Stimulated activated CD8-positive, alpha-beta memory T cell treated with anti-CD3 and anti-CD28 coated beads, Interleukin-2, amount 100 ng/mL, for 1 hour (primary cell): ENCODE data around the gene KCNQ1.

Source experiments
- DNase-seq, 2 donors: peaks; one replicate each; pipeline ENCODE4 v3.0.0-alpha.2; 2020; ENCODE audit warnings: low read depth in 2 of 2

KCNQ1 gene

DNA sequence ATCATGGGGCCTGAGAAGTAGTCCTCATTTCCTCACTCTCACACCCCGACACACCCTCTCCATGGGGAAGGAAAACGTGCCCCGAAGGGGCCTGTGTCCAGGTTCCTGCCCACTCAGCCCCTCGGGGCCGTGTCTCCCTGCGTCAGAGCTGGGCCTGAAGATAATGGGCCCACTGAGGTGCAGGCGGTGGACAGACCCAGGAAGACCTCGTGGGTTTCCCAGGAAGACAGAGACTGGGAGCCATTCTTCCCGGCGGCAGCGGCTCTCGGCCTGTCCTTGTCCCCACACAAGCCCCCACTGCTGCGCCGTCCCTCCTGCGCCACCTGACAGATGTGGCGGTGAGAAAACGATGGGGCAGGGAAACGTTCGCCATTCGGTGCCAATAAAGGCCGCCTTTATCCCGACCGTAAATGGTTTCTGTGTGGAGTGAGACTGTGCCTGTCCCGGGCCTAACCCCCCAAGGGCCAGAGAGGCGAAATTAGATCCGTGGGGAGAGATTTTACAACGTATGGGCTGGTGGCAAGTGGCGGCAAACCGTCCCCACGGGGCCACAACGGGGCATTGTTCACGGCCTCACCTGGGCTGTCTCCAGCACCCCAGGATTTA is 351.8 kb downstream of the KCNQ1 start:
- DNase-seq, result no peak

DNA sequence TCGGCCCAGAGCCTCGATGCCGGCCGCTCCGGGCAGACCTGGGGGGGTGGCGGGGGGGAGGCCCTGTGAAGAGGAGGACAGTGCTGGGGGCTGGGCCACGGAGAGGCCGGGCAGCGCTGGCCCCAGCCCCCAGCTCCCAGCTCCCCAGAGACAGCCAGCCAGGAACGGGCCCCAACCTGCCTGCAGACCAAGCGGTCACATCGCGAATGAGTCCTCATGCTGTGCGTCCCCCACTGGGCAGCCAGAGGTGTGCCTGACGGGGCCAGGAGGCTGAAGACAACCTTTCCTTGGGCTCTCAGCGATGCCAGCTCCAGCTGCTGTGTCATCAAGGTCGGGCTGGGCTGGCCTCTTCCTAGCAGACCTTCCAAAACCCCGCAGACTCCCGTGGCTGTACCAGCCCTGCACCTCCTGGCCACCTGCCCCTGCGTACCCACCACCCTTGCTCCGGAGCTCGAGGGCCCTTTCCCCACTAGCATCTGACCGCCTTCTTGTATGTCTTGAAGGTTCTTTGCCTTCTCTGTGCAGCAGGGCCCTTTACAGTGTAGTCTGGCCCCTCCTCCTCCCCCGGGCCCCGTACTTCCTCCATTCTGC is 352.4 kb downstream of the KCNQ1 start:
- no peak for DNase-seq

DNA sequence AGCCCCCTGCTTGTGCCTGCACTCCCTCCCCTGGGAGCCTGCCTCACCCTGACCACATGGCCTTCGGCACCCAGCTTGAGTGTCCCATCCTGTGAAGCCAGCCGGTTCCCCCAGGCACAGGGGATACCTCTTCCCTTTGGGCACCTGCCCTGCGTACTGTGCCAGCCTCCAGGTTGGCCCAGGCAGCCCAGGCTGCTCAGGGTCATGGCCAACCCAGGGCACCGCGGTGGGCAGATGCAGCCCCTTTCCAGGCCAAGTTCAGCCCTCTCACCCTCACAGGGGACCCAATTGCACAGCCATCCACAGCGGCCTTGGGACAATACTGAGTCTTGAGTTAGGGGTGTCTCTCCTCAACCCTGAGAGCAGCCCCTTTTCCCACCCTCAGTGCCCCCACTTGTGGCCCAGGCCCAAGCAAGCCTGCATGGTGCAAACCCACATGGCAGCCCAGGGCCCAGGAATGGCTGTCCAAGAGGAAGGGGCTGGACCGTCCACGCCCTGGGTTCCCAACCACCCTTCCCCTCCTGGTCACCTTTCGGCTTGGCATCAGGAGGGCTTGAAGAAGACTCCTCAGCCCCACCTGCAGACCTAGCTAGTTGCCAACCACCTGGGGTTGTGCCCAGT is 353.0 kb downstream of the KCNQ1 start:
- DNase-seq, result no peak

DNA sequence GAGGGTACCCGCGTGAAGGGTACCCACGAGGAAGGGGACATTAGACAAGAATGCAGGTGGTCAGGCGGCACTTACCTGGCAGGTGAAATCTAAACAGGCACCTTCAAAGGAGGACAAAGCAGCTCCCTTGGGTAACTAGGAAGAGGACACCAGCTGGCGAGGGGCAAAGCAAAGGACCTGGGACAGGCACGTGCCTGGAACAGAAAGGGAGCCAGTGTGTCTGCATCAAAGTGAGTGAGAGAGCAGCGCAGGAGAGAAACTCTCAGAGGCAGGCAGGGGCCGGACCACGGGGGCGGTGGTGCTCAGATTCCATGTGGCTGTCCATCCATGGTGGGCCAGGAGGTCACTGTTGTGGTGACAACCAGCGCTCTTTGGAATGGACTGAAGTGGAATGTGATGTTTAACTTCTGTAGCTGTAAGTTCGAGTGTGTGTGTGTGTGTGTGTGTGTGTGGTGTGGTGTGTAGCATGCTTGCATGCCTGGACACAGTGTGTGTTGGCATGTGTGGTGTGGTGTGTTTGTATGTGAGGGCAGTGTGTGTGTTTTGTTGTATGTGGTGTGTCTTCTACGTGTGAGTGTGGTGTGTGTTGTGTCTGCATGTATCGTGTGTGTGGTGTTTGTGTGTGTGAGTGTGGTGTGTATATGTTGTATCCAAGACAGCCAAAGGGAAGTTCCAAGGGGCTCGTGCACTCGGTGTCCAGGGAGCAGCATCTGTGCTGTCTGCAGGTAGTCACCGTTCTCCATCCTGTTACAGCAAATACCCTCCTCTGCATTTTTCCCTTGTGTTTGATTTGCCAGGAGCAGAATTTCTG is 354.3 kb downstream of the KCNQ1 start:
- DNase-seq, result no peak

DNA sequence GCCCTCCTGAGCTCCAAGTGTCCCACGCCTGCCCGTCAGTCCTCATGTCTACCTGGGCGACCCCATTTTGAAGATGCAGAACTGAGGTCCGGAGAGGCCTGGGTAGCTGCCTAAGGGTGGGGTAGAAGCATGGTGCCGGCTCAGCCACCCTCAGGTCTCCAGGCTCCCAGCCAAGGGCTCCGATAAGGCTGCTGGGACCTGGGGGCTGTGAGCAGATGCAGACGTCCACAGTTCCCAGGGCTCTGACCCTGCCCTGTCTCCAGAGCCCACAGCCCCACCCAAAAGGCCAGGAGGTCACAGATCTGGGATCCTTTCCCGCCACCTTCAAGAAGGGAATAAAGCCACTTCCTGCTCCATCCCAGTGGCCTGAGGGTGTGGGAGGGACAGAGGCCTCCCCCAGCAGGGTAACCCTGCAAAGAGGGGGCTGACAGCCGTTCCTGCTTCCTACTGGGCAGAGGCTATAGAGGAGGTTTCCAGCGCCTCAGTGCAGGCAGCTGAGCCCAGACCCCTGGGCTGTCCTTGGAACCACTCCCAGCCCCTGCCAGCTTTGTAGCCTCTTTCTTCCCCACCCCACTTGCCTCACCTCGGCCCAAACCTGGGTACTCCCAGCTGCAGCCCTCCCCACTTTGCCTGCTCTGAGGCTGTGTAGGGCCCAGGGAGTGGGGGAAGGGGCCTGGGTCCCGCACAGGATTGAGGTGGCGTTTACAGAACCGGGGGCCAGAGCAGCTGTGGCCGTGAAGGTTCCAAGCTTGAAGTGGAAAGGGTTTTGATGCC is 355.3 kb downstream of the KCNQ1 start:
- DNase-seq, result no peak

DNA sequence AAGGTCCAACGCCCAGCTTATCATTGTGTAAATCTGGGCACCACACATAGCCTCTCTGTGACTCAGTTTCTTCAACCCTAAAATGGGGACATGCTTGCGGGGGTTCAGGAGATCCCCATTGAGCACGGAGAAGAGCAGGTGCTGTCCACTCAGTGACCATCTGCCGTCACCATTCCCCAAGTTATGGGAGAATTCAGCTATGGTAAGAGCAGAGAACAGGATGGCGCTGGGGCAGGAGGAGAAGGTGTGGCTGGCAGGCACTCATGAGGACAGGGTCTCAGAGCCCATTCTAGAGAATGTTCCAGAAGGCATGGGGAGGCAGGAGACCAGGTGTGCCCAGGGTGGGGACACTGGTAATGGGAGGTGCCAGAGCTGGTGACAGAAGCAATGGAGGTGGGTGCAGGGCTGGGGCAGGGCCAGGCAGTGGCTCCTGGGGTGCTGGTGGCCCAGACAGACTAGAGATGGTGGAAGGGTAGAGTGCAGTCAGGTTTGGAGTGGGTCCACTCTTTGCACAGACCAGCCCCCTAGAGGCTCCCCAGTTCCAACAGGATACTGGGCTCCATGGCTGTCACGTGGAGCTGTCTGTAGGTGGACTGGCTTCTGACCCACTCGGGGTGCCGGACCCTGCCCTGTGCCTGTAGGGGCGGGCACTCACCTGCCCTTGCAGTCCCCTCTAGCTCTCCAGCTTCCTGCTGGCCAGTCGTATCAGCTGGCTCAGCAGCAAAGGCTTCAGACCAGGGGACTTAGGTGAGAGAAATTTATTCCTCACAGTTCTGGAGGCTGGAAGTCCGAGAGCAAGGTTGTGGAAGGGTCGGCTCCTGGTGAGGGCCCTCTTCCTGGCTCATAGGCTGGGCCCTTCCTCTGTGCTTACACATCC is 356.1 kb downstream of the KCNQ1 start:
- DNase-seq, result no peak

DNA sequence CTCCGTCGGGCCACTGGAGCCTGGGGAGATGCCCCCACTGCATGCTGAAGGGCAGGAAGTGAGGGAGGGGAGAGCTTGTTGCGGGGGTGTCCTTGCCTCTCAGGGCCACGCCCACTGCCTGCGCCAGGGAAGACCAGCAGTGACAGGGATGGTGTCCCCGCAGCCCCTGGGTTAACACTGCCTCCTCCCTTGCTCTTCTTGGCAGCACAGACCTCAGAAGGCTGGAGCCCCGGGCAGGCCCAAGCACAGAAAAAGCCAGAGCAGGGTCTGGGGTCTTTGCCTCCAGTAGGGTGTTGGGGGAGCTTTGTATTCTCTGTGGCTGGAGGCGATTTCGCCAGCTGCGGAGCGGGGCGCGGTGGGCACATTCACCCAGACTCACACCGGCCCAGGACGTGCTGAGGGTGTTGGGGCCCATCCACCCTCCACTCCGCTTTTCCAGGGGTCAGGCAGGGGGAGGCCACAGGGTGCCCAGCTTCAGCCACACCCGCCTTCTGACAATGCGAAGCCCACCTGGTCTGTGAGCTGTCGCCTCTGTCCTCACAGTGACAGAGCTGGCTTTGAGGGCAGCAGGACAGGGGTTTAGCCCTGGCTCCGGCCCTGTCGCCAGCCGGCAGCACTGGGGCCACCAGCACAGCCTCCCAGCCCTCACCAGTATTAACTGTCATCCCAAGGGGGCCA is 357.0 kb downstream of the KCNQ1 start:
- DNase-seq, result no peak

DNA sequence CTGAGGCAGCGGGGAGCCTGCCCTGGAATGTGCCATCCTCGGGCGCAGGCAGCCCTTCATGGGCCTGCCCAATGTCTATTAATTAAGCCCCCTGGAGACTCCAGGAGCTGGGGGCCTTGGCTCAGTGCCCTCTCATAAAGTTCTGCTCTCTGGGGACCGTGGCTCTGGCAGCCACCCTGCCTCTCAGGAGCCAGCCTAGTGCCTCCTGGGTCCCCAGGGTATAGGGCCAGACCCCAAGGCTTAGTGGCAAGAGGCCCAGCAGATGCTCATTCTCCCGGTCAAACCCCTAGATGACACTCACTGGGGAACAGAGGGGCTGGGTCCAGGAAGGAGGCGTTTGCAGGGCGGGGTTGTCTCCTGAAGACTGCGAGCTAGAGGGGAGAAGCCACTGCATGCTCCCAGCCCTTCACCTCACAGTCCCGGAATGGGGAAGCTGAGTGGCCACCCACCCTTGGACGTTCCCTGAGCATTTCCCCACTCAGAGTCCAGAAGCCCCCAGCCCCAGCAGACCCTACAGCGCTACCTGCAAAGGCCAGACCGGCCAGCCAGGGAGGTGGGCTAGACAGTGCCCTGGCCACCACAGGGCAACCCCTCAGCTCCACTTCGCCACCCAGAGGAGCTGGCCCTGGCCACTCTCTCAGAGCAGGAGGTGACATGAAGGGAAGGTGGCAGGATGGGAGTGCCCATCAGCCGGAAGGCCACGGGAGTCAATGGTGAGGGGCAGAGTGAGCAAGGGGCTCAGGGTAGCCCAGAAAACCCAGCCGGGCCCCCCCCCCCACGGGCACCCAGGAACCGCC is 357.8 kb downstream of the KCNQ1 start:
- no peak for DNase-seq

DNA sequence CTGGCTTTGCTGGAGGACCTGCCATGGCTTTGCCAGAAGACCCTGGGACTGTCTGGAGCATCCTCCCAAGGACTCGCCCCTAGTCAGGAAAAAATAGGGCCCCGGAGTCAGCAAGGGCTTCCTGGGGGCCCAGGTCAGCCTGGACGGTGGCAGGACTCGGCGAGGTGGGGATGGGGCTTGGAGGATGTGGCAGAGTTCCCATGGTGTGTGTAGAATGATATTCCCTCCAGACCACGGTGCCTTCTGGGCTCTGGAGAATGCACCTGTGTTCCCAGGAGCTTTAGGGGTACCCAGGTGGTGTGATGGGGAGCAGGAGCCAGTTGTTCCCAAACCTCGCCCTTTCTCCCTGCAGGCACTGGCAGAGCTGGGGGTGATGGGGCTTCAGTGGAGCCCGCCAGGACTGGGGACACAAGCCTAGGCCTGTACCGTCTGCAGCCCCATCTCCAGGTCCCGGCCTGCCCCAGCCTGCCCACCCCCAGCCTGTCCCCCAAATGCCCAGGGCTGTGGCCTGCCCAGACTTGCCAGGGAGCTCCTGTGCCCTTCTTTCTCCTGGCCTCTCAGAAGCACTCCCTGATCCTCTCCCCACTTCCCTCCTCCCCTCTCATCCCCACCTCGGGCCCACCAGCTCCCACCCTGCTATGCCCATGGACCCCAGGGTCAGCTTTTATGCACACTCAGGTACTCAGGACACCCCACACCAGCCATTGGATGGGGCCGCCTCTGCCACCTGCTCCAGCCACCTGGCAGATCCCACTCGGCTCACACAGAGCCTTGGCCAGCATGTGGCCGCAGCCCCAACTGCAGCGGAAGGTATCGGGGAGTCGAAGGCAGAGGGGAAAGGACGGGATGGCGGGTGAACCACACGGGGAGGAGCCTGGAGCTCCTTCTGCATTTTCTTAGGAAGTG is 358.6 kb downstream of the KCNQ1 start:
- DNase-seq, result no peak

DNA sequence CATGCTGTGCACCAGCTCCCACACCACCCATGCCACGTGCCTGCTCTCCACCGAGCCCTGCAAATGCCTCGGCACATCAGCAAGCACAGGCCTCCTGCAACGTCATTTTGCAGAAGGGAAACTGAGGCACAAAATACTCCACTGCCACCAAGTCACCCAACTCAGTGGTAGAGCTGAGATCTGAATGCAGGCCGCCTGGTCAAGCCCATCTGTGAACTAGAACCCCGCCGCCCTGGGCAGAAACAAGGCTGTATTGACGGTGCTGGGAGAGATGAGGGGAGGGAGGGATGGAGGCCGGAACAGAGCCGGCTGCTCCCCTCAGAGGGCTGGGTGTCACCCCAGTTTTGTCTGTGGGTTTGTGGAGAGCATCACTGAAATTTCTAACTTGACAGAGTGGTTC is 359.4 kb downstream of the KCNQ1 start:
- DNase-seq, result no peak

DNA sequence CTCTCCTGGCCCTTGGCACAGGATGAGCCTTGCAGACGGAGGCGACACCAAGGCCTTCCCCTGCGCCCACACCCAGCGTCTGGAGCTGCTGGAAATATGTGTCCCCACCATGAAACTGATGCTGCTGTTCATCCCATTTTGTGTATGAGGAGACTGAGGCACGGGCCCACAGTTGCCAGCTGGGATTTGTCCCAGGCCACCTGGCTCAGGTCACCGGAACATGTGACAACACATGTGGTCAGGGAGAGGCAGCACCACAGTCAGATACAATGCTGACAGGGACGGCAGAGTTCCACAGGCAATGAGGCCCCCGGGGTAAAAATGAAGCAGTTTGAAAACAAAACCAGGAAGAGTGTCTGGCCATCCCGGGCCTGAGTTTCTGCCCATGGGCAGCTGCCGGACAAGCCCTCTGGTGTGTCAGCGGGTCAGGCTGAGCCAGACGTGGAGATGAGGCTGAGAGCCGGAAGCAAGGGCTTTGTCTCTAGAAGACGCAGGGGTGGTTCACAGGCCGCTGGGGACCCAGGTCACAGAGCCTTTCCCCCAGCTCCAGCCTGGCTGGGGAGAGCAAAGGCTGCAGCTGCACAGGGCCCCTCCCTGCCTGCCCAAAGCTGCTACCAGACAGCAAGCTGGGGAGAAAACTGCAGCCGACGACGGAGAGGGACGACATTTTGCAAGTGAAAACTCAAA is 360.0 kb downstream of the KCNQ1 start:
- DNase-seq, result no peak

DNA sequence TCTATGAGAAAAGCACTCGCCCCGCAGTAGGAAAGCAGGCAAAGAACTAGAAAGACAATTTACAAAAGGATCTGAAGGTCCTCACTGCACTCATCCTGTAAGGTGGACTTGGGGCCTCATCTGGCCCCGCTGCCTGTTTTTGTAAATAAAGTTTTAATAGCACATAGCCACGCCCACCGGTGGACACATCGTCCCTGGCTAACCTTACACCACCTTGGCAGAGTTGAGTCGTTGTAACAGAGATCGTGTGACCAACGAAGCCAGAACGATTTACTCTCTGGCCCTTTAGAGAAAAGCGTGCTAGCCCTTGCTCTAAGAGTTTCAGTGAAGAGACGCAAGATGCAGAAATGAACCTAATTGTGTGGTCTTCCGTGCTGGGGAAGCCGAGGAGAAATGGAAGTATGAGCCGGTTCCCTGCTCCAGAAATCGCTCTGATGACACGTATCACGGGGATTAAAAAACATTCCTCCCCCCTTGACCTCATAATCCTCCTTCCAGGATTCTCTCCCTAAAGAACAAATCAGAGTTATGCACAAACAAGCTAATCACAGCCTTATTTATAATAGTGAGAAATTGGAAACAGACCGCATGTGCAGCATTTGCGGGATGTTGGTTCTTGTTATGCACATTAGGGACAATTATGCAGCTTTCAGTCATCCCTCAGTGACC is 360.7 kb downstream of the KCNQ1 start:
- no peak for DNase-seq

DNA sequence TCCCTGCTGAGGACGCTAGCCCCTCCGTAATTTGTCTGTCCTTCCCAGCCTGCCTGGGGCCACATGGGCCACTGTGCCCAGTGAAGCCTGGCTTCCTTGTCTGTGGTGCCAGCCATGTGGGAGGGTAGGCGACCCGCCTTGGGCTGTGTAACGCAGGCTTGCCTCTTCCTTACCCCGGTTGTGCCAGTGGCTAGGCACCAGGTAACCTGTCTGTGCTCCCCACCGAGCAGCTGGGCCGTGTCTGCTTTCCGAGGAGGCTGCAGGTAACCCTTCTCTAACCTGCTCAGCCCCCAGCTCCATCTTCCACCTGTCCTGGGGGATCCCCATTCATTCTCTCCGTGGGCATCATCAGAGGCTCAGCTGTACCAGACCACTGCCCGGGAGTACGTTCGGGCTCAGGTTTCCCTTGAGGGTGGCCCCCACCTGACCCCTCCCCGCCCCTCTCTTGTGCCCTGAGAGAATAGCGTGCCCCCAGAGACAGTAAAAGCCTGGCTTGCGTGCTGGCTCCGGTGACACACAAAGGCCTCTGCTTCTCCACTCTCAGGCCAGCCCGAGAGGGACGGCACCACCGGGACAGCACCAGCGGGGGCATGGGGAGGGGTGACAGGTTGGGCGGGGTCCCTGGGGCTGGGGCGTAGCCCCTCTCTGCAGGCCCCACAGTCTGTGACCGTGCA is 361.7 kb downstream of the KCNQ1 start:
- DNase-seq, result no peak

DNA sequence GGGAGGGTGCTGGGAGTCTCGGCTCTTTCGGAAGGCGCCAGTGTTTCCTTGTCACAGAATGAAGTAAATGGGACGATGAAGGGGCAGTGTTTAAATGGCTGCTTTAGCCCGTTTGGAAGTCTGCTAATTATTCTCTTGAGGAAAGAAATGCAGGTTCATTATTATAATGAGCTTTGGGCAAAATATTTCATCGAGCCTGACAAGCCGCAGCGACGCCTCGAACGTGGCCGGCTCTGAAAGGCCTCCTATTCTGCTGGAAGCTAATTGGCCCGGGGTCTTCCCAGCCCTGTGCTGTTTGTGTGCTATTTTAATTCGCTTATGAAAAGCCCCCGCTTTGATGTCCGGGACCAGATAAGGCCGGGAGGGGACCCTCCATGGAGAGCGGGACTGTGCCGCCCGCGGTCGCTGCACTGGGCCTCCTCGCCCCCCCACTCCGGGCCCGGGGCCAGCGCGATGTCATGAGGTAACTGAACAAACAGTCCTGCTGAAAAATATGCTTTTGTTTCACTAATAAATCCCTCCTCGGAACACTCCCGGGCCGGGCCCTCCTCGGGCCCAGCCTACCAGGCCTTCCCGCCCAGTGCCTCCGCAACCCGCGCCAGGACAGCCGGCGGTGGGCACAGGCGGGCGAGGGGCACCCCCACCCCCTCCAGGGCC is 362.3 kb downstream of the KCNQ1 start:
- no peak for DNase-seq

DNA sequence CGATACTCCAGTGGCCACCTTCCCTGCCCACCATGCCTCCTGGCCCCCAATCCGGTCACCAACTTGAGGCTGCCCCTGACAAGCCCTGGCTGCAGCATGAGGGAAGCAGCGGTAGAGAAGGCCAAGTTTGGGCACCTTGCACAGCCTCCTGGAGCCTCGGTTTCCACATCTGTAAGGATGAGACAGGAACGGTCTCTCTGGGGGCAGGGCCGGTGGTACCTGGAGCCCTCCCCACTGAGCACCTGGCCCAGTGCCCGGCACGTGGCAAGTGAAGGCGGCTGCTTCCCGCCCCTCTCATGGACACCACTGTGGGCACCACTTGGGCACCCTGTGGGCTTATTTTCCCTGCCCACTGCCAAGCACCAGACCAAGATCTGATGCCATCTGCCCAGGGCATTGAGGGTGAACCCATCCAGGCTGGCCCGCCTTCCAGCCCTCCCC is 363.0 kb downstream of the KCNQ1 start:
- DNase-seq, result no peak
